ENCODE data around the gene RPEL1.

DNA sequence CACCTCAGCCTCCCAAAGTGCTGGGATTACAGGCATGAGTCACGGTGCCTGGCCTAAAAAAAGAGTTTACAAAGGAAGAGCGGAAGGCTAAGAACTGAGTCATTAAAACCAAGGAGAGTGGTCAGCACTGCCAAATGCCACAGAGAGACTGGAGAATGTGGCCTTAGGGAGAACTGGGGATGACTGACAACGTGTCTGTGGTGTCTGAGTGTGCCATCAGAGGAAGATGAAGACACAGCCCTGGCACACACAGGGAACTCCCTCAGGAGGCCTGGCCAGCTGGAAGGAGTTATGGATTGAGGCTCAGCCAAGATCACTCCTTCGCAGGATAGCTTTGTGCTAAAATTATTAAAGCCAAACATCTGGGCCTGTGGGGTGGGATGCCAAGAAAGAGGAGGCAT lies 27.4 kb downstream of the RPEL1 start:
- TF ChIP-seq BHLHE40 (IDR thresholded peaks at IDR 0.05; ENCODE audit: borderline replicate concordance) (no peak), CTBP1 (IDR thresholded peaks at IDR 0.05; ENCODE audit: borderline replicate concordance) (no peak), PKNOX1 (IDR thresholded peaks at IDR 0.05) (no peak), LEF1 (IDR thresholded peaks at IDR 0.05; ENCODE audit: borderline replicate concordance) (no peak), HDGF (IDR thresholded peaks at IDR 0.05; ENCODE audit: borderline replicate concordance) (no peak), SP1 (IDR thresholded peaks at IDR 0.05) (no peak), ELF4 (IDR thresholded peaks at IDR 0.05) (no peak), FOXM1 (IDR thresholded peaks at IDR 0.05; ENCODE audit: borderline replicate concordance) (no peak), FOXA1 (IDR thresholded peaks at IDR 0.05) (no peak), SUZ12 (IDR thresholded peaks at IDR 0.05) (no peak), ZNF384 (IDR thresholded peaks at IDR 0.05) (no peak), TARDBP (IDR thresholded peaks at IDR 0.05) (no peak), FOXK2 (IDR thresholded peaks at IDR 0.05) (no peak)
